T-cell (primary cell): ENCODE measurements around the gene MFSD2A. TPM values are rescaled to one million over a fixed set of nuclear protein-coding genes. Genes with fewer than 3 reads are reported as not detected.

ENCODE experiments used
- ATAC-seq, 4 experiments: fragments of 200-7000 bp in 3 of 4; fragments of 150-1000 bp in 1 of 4; cut with Tn5 transposase; replicated peaks in 1 of 4; 1 replicate in 3 of 4; 2 replicates in 1 of 4; pipeline ENCODE4 v1.10.0; 2021; ENCODE audit warnings: moderate library complexity in 3 of 4, mild to moderate bottlenecking in 2 of 4, moderate number of reproducible peaks in 1 of 4
- CTCF ChIA-PET, 2 donors: fragments of 300-600 bp; sonication (Branson Sonifier 250); formaldehyde crosslinking; loops; one replicate each; lab custom pipeline; 2022; ENCODE audit warnings: antibody characterized with exemption in 2 of 2; lab: Charles Lee
- POLR2A ChIA-PET, 2 donors: fragments of 300-600 bp; sonication (Branson Sonifier 250); formaldehyde crosslinking; loops; one replicate each; lab custom pipeline; 2022; ENCODE audit warnings: antibody characterized with exemption in 2 of 2; lab: Charles Lee
- DNase-seq, 35 experiments: peaks; one replicate each; pipeline versions ENCODE4 v3.0.0 to v3.0.0-alpha.2; 2013 to 2023
- H3K27ac ChIP-seq: one replicate; pipeline ENCODE4 v1.5.1; 2013; ENCODE audit warnings: low read length
- H3K27me3 ChIP-seq, 2 experiments: replicated peaks in 1 of 2; 1 replicate in 1 of 2; 2 replicates in 1 of 2; pipeline versions ENCODE4 v1.6.1 to v1.7.0; 2013; ENCODE audit warnings: low read length in 1 of 2, mixed read lengths in 1 of 2; ENCODE audit not compliant: control insufficient read depth in 2 of 2, insufficient read depth in 2 of 2; ENCODE audit errors: extremely low read depth in 1 of 2
- H3K36me3 ChIP-seq, 2 donors: 1 replicate in 1 of 2; 2 replicates in 1 of 2; pipeline versions ENCODE4 v1.6.1 to v1.7.0; 2013; ENCODE audit warnings: low read length in 1 of 2; ENCODE audit not compliant: control insufficient read depth in 2 of 2, insufficient read depth in 1 of 2; ENCODE audit errors: extremely low read depth in 1 of 2
- H3K4me1 ChIP-seq, 2 experiments: 1 replicate in 1 of 2; 2 replicates in 1 of 2; pipeline versions ENCODE4 v1.6.1 to v1.7.0; 2013; ENCODE audit warnings: low read length in 2 of 2, mixed read lengths in 1 of 2; ENCODE audit not compliant: insufficient read depth in 2 of 2, control insufficient read depth in 1 of 2; ENCODE audit errors: extremely low read depth in 1 of 2
- H3K4me3 ChIP-seq, 2 donors: 1 replicate in 1 of 2; 2 replicates in 1 of 2; pipeline versions ENCODE4 v1.5.1 to v1.7.0; 2013; ENCODE audit warnings: mild to moderate bottlenecking in 2 of 2, low read length in 1 of 2, moderate library complexity in 1 of 2; ENCODE audit not compliant: control insufficient read depth in 1 of 2; ENCODE audit errors: extremely low read depth in 1 of 2
- H3K9me3 ChIP-seq: 2 replicates; pipeline ENCODE4 v1.7.0; 2013
- H3K27ac Mint-ChIP-seq, 2 donors: one replicate each; pipeline ENCODE4 v1.8.0; 2020 to 2021; ENCODE audit warnings: mild to moderate bottlenecking in 2 of 2, mixed read lengths in 2 of 2
- H3K27me3 Mint-ChIP-seq, 2 donors: one replicate each; pipeline ENCODE4 v1.8.0; 2021 to 2022; ENCODE audit warnings: mixed read lengths in 2 of 2
- H3K36me3 Mint-ChIP-seq: one replicate; pipeline ENCODE4 v1.8.0; 2021; ENCODE audit warnings: mixed read lengths
- H3K4me1 Mint-ChIP-seq, 3 donors: one replicate each; pipeline ENCODE4 v1.8.0; 2020 to 2022; ENCODE audit warnings: mixed read lengths in 3 of 3, mild to moderate bottlenecking in 1 of 3
- H3K4me3 Mint-ChIP-seq, 3 donors: one replicate each; pipeline ENCODE4 v1.8.0; 2020 to 2022; ENCODE audit warnings: mild to moderate bottlenecking in 3 of 3, mixed read lengths in 3 of 3, moderate library complexity in 3 of 3
- H3K9me3 Mint-ChIP-seq, 3 donors: one replicate each; pipeline ENCODE4 v1.8.0; 2020 to 2022; ENCODE audit warnings: mixed read lengths in 3 of 3
- WGBS: methylation state at CpG from one replicate; pipeline ENCODE4 v1.1.5; 2013; ENCODE audit warnings: missing lambda C conversion rate; ENCODE audit not compliant: insufficient coverage; 5-methylcytosine and 5-hydroxymethylcytosine counted together
- total RNA-seq, 35 experiments: library from RNA in 6 of 35; stranded (reverse) in 6 of 35; fragments of 120-200 nt in 1 of 35; gene quantifications; one replicate each; pipeline versions ENCODE4 v1.2.1 to v1.2.4 and lab custom pipeline; 2013 to 2026

The MFSD2A gene
- total RNA-seq, 5 donors from 2014 or later (not counting 1 experiment from before 2014, with no cell fraction given), result 0.39 to 3.5 (median 1.4) TPM

DNA sequence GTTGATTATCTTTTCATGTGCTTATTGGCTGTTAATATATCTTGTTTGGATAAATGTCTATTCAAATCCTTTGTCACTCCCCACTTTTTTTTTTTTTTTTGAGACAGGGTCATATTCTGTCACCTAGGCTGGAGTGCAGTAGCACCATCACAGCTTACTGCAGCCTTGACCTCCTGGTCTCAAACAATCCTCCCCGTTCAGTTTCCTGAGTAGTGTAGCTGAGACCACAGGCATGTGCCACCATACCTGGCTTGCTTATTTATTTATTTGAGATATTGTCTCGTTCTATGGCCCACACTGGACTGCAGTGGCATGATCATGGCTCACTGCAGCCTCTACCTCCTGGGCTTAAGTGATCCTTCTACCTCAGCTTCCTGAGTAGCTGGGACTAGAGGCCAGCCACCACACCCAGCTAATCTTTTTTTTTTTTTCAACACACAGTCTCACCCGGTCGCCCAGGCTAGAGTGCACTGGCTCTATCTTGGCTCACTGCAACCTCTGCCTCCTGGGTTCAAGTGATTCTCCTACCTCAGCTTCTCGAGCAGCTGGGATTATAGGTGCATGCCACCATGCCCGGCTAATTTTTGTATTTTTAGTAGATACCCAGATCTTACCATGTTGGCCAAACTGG lies 39.3 kb upstream of the MFSD2A start:
- H3K27me3 ChIP-seq, result peaks cover 0 to 20% of the 10 kb centered on the region in 2 experiments
- Mint-ChIP-seq H3K4me3 (no peak overlapping the region), H3K27ac (no peak overlapping the region), H3K36me3 (no peaks in the 10 kb centered on the region), H3K9me3 (no peaks in the 10 kb centered on the region), H3K4me1 (peaks cover 0 to 2% (median 0%) of the 10 kb centered on the region in 3 donors), H3K27me3 (peaks cover 4 to 14% of the 10 kb centered on the region in 2 donors)
- H3K4me1 ChIP-seq, result no peaks in the 10 kb centered on the region
- no peak overlapping the region for H3K27ac ChIP-seq
- H3K4me3 ChIP-seq, result no peak overlapping the region
- no peaks in the 10 kb centered on the region for H3K9me3 ChIP-seq
- ATAC-seq, result no peak
- 88% methylated on average over 3 of the region's 6 CpGs for WGBS
- H3K36me3 ChIP-seq, result no peaks in the 10 kb centered on the region
- DNase-seq, result no peak
- ChIA-PET POLR2A (interaction anchor here in 1 of 2 donors (0.6 kb wide), 1 partner anchor 42 kb away, joined by 3 read pairs; no protein-coding TSS in a partner anchor), CTCF (interaction anchor here (0.7 kb wide), 2 partner anchors 57 to 615 kb away, joined by 3 read pairs; no protein-coding TSS in a partner anchor)

DNA sequence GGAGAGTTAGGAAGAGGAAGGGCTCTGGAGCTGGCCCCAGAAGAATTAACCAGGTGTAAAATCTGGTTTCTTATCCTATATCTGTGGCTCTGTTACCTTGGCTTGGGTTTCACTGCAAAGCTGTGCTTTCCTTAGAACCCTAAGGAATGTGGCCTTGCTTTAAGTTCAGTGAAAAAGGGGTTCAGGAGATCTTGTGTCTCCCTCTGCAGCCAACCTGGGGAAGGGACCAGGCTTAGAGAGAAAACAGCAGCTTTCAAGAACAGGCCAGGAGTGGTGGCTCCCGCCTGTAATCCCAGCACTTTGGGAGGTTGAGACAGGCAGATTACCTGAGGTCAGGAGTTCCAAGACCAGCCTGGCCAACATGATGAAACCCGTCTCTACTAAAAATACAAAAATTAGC lies 37.1 kb upstream of the MFSD2A start:
- H3K9me3 Mint-ChIP-seq, result no peaks in the 10 kb centered on the region
- H3K36me3 Mint-ChIP-seq, result no peaks in the 10 kb centered on the region
- Histone ChIP-seq H3K4me1 (no peaks in the 10 kb centered on the region), H3K36me3 (no peaks in the 10 kb centered on the region), H3K4me3 (no peak overlapping the region), H3K9me3 (no peaks in the 10 kb centered on the region), H3K27me3 (peaks cover 0 to 20% of the 10 kb centered on the region in 2 experiments), H3K27ac (no peak overlapping the region)
- H3K4me3 Mint-ChIP-seq, result no peak overlapping the region
- POLR2A ChIA-PET, result no interaction called here
- 67% methylated on average over 1 of the region's 2 CpGs for WGBS
- H3K27ac Mint-ChIP-seq, result no peak overlapping the region
- ATAC-seq, result no peak
- CTCF ChIA-PET, result interaction anchor here (0.6 to 5.6 kb wide), 4 partner anchors 56 to 1052 kb away, joined by 3 to 38 read pairs (median 7); no protein-coding TSS in a partner anchor
- H3K4me1 Mint-ChIP-seq, result peaks cover 0 to 2% (median 0%) of the 10 kb centered on the region in 3 donors
- peaks cover 4 to 7% of the 10 kb centered on the region in 2 donors for H3K27me3 Mint-ChIP-seq
- no peak for DNase-seq

DNA sequence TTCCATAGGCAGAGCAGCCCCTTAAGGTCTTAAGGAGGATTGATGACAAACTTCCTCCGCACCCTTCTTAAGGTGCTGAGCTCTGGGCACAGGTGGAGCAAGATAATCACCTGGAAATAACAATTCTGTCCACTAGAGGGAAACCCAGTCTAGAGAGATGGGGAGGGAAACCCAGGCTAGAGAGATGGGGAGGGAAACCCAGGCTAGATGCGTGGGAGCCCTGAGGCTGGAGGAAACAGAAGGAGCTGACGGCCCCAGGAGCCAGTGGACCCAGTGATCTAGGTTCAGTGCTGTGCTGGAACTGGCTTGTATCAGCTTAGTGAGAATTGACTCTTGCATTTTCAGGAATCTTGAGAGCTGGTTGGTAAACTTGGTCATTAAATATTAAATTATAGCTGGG lies 35.4 kb upstream of the MFSD2A start:
- CTCF ChIA-PET, result interaction anchor here (0.6 to 5.6 kb wide), 17 partner anchors 18 to 652 kb away, joined by 3 to 52 read pairs (median 5); partner anchors contain the start of gene MYCL (in 1 of the 2)
- H3K4me1 Mint-ChIP-seq, result peaks cover 0 to 2% (median 0%) of the 10 kb centered on the region in 3 donors
- no peak overlapping the region for H3K27ac Mint-ChIP-seq
- no peak overlapping the region for H3K27ac ChIP-seq
- ATAC-seq (peak; percentile 91 to 98 (median 94)), DNase-seq (peak in 26 of 35 experiments; percentile 2 to 80 (median 24))
- H3K36me3 ChIP-seq, result no peaks in the 10 kb centered on the region
- H3K9me3 Mint-ChIP-seq, result no peaks in the 10 kb centered on the region
- peaks cover 0 to 20% of the 10 kb centered on the region in 2 experiments for H3K27me3 ChIP-seq
- peaks cover 4 to 5% of the 10 kb centered on the region in 2 donors for H3K27me3 Mint-ChIP-seq
- H3K36me3 Mint-ChIP-seq, result no peaks in the 10 kb centered on the region
- 0% methylated on average over 2 of the region's 3 CpGs for WGBS
- H3K4me3 ChIP-seq, result no peak overlapping the region
- POLR2A ChIA-PET, result interaction anchor here (0.7 kb wide), 2 partner anchors 116 to 546 kb away, joined by 3 to 6 read pairs; no protein-coding TSS in a partner anchor
- no peak overlapping the region for H3K4me3 Mint-ChIP-seq
- no peaks in the 10 kb centered on the region for H3K9me3 ChIP-seq
- no peaks in the 10 kb centered on the region for H3K4me1 ChIP-seq

DNA sequence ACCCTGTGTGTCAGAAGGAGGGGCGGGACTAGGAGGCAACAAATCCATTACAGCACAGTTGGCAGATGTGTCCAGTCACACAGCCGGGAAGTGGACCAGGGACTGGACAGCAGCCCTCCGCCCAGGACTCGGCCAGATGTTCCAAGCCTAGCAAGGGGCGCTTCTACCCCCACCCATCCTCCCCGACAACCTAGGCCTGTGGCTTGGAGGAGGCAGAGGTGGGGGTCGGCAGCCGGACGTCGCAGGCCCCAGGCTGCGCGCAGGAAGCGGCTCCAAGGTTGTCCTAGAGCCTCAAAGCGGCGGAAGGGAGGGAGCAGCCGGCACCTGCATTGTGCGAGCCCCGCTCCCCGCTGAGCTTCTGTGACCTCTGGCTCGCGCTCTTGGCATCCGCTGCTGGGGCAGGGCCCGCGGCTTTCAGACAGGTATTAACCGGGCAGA lies 32.7 kb upstream of the MFSD2A start:
- CTCF ChIA-PET, result interaction anchor here (0.5 to 5.6 kb wide), 4 partner anchors 50 to 111 kb away, joined by 3 to 52 read pairs (median 20); no protein-coding TSS in a partner anchor
- Mint-ChIP-seq H3K4me1 (peaks cover 0 to 2% (median 0%) of the 10 kb centered on the region in 3 donors), H3K27ac (no peak overlapping the region), H3K36me3 (no peaks in the 10 kb centered on the region), H3K4me3 (no peak overlapping the region), H3K27me3 (peaks cover 0 to 4% of the 10 kb centered on the region in 2 donors), H3K9me3 (no peaks in the 10 kb centered on the region)
- Histone ChIP-seq H3K27ac (no peak overlapping the region), H3K27me3 (peaks cover 0 to 16% of the 10 kb centered on the region in 2 experiments), H3K9me3 (no peaks in the 10 kb centered on the region), H3K4me3 (no peak overlapping the region), H3K4me1 (no peaks in the 10 kb centered on the region), H3K36me3 (no peaks in the 10 kb centered on the region)
- DNase-seq, result no peak
- no peak for ATAC-seq
- 79% methylated on average over 19 of the region's 25 CpGs for WGBS
- POLR2A ChIA-PET, result no interaction called here

DNA sequence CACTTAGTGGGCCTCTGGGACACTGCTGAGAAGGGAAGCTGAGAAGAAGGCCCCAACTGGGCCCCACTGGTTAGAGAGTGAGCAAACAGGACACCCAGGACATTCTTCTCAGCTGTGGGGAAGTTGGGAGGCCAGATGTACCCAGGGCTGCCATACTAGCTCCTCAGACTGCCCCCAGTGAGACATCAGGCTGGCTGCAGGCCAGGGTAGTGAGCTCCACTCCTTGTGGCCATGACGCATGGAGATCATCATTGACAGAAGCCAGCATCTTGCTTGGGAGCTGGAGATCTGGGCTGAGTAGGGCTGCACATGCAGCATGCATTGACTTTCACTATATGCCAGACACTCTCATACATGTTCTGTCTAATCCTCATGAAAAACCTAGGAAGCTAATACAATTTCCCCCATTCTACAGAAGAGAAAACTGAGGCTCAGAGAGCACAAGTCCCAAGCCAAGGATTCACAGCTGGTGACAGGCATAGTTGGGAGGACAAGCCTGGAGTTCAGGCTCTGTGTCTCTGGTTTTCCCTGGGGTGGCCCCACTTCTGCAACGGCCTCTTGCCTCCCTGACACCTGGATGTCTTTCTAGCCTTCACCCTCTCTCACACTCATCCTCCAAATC lies 29.1 kb upstream of the MFSD2A start:
- Mint-ChIP-seq H3K27ac (no peak overlapping the region), H3K36me3 (no peaks in the 10 kb centered on the region), H3K27me3 (no peaks in the 10 kb centered on the region), H3K4me3 (no peak overlapping the region), H3K4me1 (no peaks in the 10 kb centered on the region), H3K9me3 (no peaks in the 10 kb centered on the region)
- Histone ChIP-seq H3K36me3 (no peaks in the 10 kb centered on the region), H3K27ac (no peak overlapping the region), H3K9me3 (no peaks in the 10 kb centered on the region), H3K4me3 (no peak overlapping the region), H3K27me3 (peaks cover 0 to 11% of the 10 kb centered on the region in 2 experiments), H3K4me1 (no peaks in the 10 kb centered on the region)
- 86% methylated on average over 2 of the region's 2 CpGs for WGBS
- POLR2A ChIA-PET, result no interaction called here
- CTCF ChIA-PET, result interaction anchor here in 1 of 2 donors (0.5 to 0.6 kb wide), 2 partner anchors 78 to 235 kb away, joined by 3 to 5 read pairs; no protein-coding TSS in a partner anchor
- ATAC-seq (no peak), DNase-seq (no peak)

DNA sequence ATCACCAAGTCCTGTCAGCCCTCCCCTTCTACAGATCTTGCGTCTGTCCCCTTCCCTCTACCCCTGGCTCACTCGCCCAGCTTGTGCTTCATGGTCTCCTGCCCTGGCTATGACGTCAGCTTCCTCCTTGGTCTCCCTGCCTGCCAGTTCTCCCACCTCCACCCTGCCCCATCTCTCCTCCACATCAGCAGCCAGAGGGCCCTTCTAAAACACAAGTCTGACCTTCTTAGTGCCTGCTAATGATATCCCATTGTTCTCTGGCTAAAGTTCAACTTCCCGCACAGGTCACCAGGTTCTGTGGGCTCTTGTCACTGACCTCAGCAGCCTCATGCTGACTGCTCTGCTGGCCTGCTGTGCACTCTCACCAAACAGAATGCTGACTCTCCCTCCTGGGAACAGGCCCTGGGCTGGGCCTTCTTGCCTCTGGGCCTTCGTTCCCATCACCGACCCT lies 28.6 kb upstream of the MFSD2A start:
- Histone ChIP-seq H3K27ac (no peak overlapping the region), H3K27me3 (peaks cover 0 to 9% of the 10 kb centered on the region in 2 experiments), H3K9me3 (no peaks in the 10 kb centered on the region), H3K4me3 (no peak overlapping the region), H3K4me1 (no peaks in the 10 kb centered on the region), H3K36me3 (no peaks in the 10 kb centered on the region)
- Mint-ChIP-seq H3K9me3 (no peaks in the 10 kb centered on the region), H3K4me3 (no peak overlapping the region), H3K27me3 (no peaks in the 10 kb centered on the region), H3K4me1 (no peaks in the 10 kb centered on the region), H3K27ac (no peak overlapping the region), H3K36me3 (no peaks in the 10 kb centered on the region)
- DNase-seq (no peak), ATAC-seq (no peak)
- 79% methylated on average over 5 of the region's 6 CpGs for WGBS
- ChIA-PET CTCF (interaction anchor here (0.6 to 0.8 kb wide), 2 partner anchors 29 to 47 kb away, joined by 3 read pairs; no protein-coding TSS in a partner anchor), POLR2A (interaction anchor here in 1 of 2 donors (0.6 kb wide), 1 partner anchor 136 kb away, joined by 5 read pairs; no protein-coding TSS in a partner anchor)
